ENCODE results near the gene PMFBP1.

The PMFBP1 gene, protein sequence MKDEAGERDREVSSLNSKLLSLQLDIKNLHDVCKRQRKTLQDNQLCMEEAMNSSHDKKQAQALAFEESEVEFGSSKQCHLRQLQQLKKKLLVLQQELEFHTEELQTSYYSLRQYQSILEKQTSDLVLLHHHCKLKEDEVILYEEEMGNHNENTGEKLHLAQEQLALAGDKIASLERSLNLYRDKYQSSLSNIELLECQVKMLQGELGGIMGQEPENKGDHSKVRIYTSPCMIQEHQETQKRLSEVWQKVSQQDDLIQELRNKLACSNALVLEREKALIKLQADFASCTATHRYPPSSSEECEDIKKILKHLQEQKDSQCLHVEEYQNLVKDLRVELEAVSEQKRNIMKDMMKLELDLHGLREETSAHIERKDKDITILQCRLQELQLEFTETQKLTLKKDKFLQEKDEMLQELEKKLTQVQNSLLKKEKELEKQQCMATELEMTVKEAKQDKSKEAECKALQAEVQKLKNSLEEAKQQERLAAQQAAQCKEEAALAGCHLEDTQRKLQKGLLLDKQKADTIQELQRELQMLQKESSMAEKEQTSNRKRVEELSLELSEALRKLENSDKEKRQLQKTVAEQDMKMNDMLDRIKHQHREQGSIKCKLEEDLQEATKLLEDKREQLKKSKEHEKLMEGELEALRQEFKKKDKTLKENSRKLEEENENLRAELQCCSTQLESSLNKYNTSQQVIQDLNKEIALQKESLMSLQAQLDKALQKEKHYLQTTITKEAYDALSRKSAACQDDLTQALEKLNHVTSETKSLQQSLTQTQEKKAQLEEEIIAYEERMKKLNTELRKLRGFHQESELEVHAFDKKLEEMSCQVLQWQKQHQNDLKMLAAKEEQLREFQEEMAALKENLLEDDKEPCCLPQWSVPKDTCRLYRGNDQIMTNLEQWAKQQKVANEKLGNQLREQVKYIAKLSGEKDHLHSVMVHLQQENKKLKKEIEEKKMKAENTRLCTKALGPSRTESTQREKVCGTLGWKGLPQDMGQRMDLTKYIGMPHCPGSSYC

DNA sequence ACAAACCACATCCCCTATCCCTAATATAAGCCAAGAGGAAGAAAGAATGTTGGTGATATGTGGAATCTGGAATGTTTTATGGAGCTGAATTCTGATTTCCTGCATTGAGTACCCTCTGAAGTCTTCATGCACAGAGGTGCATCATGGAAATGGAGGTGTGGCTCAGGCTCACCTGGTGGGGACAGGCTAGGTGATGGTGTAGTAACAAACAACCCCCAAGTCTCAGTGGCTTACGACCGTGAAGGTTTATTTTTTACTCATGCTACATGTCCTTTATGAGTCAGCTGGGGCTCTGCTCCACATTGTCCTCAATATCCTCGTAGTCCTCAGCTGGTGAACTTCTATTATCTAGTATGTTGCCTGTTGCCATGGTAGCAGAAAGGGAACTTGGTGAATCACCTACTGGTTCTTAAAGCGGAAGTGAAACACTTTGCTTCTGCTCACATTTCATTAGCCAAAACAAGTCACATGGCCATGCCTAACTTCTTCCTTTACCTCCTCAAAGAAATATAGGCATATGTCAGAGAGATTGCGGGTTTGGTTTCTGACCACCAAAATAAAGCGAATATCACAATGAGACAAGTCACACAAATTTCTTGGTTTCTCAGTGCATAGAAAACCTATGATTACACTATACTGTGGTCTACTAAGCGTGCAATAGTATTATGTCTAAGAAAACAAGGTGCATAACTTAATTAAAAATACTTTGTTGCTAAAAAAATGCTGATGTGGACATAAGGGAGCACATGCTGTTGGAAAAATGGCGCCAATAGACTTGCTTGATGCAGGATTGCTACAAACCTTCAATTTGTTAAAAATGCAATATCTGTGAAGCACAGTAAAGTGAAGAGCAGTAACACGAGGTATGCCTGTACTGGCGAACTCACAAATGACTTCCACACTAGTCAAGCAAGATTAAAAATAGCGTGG is at the start of gene PMFBP1:
PMFBP1 (minus strand) TSS at position 51 of the 930 bp plus-strand sequence. CDS start 947 bp downstream, outside the sequence.
- no peak for DNase-seq

DNA sequence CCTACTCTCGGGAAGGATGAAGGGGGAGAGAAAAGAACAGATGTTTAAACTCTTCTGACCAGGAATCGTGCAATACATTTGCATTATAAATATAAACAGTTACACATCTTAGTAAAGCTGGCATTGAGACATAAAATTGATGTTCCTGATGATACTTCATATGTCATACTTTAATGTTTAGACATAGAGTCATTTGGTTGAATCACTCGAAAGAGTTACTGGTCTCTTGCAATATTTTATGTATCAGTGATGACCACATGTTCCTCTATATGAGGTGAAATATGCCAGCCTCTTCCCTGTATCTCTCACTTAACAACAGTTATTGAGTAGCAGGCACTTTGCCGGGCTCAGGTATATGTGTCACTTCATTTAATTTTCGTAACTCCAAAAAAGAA is 49.7 kb upstream of the PMFBP1 start:
- no peak for DNase-seq

DNA sequence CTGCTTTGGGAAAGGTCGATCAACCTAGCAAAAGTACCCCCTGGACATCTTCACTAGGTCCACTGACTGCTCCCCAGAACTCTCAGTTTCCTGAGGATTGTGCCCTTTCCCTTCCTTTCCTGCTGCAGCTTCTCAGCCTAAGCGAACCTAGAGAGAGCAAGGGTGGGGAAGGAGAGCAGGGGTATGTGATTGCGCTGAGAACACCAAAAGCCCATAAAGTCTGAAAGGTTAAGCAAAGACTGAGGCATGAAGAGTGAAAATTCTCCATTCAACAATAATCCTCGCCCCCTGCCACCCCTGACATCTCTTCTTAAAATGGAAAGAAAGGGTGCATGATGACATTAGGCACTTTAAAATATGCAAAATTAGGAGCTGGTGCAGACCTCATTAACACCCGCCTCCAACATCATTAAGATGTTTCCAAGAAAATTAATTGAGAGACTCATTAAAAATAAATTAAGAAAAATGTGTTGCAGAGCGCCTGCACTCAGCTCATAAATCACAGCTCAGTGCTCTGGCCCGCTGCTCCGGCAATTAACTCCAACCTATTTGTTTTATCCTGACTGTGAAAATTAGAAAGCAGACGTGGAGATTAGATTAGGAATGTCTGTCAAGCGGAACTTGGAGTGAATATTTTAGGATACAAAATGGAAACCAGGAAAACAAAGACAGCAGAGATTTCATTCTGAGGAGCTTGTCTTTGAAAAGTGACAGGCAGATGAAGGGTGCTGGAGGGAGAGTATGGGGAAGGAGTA is 49.1 kb upstream of the PMFBP1 start:
- DNase-seq: no peak

DNA sequence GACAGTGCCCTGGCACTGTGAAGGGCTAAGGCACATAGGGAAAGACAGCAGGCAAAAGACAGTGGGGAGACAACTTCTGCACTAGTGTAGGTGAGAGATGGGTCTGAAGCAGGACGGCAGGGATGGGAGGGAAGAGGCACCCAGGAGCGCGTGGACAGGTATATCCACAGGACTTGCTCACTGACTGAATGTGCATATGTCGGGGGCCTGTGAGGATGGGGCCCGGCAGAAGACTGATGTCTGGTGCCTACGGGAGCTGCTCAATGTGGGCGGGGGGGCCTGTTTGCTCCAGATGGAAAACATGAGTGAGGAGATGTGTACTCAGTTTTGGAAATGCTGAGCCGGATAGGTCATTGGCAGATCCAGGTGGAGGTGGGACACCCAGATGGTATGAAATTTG is 47.3 kb upstream of the PMFBP1 start:
- DNase-seq: no peak

DNA sequence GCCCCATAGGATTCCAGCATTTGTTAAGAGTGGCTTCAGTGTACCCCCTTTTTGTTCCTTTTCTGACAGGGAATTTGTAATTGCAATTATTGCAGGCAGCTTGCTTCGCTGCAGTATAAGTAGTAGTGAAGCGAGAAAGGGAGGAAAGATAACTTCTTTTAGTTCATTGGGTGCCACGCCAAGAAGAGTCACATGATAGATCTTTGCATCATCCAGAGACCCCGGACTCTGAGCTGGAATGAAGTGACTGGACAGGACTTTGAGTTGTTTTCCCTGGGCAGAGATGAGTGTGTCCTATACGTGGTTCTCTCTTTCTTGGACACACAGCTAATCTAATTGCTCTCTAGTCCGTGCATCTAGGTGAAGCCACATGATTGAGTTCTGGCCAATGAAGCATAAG is 44.8 kb upstream of the PMFBP1 start:
- no peak for DNase-seq

DNA sequence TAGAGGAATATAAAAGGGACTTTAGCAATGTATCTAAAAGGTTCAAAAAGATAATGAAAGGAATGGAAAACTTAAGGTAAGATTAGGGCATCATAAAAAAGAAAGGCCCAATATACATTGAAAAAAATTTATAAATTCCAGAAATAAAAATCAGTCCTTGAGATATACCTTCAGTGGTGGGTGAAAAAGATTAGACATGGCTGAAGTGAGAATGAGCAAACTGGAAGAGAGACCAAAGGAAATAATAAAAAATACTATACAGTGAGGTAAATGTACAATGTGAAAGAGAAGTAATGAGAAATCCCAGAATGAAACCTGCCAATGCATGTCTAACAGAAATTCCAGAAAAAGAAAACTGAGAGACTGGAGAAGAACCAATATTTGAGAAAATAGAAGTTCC is 42.9 kb upstream of the PMFBP1 start:
- DNase-seq: no peak

DNA sequence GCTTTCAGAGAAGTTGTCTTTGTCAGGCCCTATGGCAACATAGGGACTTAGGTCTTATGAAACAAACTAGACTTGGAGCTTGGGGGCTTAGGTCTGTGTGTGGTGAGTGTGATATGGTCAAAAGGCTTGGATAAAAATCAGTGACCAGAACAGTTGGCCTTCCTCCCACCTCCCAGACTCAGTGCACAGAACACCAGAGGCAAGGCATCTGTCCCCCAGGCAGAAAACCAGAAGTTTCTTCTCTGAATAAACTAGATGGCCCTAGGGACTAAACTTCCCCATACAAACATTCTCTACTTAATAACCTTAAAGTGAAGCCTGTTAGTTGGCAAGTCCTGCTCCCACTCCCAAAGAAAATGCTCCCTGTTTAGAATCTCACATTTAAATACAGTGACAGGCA is 39.2 kb upstream of the PMFBP1 start:
- DNase-seq: no peak

DNA sequence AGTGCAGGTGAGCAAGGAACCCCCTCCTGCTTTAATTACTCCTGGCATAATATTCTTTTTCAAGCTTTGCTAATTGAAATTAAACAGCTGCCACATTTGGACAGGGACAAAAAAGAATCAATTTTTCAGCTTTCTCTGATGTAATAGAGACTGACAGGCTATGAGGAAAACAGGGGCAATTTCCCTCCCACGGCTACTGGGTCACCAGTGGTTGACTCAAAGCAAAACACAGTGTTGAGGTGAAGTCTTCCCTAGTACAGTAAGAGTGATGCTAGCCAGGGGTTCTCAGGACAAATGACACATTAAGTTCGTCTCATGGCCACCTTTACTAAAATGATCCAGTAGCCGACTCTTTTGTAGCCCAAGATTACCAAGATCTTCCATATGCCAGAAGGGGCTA is 38.6 kb upstream of the PMFBP1 start:
- DNase-seq: no peak

DNA sequence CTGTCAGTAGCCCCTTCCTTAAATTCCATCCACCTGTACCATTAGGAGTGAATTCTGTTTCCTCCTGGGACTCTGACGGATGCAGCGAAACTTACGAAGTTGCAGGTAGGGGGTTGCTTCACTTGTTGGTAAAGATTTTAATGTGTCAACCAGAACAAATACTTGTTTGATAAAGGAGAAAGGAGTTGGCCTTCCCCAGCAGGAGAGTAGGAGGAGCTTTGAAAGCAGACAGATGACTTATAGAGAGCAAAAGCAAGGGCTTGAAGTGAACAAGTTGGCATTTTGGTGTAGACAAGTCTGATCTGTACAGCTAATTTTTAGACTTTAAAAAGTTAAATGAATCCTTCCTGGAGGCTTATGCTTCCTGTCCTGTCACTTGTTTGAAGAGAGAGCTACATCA is 38.1 kb upstream of the PMFBP1 start:
- no peak for DNase-seq

DNA sequence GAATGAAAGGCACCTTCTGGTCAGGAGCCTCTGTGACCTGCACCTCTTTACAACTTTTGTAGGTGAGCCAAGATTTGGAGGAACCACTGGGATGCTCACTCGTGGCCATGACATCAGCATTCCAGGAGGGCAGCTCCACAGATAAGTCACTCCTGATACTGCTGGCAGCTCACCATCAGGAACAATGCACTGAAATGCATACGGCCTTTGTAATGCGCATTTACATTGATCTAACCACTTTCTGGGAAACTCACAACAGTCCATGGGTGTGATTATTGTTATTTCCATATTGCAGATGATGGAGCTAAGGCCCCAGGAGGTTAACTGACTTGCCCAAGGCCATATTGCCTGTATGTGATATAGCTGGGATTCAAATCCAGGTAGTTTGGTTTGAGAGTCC is 34.3 kb upstream of the PMFBP1 start:
- no peak for DNase-seq

DNA sequence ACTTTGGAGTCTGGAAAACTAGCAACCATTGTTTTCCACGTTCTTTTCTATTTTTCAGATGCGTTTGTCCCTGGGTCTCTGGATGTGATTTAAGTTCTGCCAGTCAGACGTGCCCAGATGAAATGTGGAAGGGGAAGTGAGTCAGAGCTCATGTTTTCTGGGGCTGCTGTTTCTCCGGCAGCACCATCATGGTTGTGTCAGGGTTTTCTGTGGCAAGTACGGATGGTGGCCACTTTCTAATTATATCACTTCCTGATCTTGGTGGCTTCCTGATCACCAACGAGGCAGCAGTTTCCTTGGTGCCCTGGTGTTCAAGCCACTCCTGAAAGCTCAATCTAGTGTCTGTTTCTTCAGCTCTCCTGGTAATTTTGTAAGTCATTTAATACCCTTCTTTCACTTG is 31.4 kb upstream of the PMFBP1 start:
- no peak for DNase-seq

DNA sequence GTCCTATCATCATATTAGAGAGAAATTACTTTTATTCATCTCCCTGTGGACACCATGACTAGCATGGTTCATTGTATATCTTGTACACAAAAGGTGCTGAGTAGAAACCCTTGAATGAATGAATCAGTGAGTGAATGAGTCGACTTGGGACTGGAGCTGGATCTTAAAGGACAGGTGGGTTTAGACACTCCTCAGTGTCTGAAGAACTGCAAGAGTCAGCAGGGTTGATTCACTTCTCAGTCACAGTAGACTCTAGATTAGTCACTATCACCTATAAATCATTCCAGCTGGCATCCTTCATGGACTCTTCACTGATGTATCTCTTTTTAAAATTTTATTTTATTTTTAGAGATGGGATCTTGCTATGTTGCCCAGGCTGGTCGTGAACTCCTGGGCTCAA is 30.1 kb upstream of the PMFBP1 start:
- no peak for DNase-seq

DNA sequence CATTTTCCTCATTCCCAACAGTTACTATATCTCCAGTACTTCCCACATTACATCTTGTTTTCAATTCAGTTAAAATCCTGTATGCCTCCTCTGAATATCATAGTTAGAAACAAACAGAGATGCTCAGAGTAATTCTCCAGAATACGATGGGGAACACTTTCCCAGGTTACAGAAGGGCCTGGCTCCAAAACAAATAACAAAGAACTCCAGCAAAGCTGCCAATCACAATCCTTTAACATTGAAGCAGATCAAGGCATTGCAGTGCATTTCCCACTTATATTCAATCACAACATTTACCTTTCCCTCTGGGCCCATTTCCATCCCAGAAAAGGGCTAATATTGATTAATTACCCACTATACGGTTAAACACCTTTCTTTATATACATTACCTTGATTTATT is 29.4 kb upstream of the PMFBP1 start:
- DNase-seq: no peak

DNA sequence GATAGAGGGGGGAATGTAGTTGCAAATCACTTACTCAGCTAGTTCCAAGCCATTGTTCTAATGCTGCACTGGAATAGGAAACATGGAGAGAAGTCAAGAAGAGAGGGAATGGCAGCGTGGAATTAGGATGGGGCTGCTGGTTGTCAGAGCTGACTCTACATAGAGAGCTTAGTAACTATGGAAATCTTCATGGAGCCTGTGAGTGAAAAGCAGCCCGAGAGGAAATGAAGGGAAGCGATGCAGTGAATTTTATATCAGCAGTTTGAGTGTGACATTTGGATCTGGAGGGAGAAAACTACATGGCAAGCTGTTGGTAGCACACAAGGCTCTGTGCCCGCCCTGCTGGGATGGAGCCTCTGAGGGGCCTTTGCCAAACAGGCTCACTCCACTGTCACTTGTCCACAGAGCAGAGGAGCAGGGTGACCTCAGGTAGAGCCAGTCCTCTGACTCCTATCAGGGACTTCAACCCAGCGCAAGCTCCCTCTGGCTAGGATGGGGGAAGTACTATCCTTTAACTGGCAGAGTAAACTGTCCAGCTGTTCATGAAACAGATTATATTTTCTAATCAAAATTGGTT is 27.9 kb upstream of the PMFBP1 start:
- DNase-seq: no peak

DNA sequence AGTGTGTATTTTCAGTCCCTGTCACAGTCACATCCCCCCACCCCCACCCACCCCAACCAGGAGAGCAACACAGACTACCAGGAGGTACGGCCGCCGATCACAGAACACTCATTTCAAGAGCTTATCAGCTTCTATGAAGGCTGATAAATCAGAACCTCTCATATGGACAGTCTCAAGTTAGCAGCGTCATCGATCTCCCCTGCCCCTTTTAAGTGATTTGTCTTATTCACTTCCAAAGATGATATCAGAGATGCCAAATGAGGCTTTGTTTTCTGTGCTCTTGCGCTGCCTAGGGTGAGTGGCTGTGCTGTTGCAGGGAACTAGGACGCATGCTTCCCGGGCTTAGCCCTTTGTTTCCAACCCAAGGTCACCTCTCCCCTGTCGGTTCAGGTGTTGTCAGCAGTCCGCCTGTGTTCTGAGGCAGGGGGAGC is 26.8 kb upstream of the PMFBP1 start:
- DNase-seq: no peak

DNA sequence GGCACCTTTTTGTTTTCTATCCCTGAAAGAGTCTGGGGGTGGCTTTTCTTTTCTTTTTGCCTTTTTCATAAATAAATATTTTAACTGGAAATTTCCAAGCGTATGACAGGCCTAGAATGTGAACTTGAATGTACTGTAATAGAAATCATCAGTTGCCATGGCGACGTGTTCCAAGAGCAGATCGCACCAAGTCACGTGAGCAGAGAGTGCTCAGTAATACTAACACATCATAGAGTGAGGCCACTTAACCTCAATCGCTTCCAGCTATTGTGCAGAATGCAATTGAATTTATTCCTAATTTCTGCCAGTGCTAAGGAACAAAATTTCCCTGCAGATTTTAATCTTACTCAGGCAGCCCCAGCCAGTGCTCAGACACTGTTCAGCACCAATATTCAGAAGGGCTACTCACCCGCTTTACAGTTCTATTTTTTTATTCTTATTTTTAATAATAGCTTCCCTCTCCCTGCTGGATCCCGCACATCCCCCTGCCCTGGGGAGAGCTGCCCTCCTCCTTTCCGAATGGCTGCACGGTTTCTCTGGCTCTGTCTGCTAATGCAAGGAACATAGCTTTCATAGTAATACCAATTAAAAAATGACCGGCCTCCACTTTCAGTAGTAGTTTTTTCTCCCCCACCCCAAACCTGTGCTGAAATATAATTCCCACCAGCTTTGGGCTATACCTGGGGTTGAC is 26.2 kb upstream of the PMFBP1 start:
- DNase-seq: peak; percentile 8

DNA sequence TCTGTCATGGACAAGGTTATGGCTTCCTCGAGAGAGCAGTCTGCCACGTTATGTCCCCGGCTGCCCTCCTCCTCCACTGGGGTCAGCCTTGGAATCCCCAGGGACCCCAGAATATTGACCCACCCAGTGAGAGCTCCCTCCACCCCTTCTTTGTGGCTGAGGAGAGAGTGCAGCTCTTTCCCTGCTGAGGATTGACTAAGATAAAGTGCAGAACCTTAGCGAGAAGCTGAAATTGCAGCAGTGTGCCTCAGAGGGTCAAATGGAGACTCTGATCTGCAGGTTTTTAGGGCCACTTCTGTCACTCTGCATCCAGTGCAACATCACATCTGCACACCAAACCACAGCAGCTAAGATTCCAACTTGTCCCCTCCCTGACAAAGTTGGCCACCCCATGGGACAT is 25.6 kb upstream of the PMFBP1 start:
- DNase-seq: no peak

DNA sequence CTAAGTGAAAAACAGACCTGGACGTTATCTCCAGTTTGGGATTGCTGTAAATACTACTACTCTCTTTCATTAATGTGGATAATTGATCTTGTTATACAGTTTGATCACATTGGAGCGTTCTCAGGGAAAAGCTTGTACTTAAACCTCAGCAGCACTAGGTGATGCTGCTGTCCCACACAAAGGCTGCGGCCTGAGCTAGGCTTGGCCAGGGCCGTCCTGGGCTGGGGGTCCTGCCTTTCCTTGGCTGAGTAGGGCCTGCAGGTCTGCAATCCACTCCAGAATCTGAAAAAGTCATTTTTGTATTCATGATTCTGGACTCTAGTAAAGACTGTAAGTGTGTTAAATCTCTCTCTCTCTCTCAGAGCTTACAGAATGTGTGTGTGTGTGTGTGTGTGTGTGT is 23.7 kb upstream of the PMFBP1 start:
- no peak for DNase-seq

DNA sequence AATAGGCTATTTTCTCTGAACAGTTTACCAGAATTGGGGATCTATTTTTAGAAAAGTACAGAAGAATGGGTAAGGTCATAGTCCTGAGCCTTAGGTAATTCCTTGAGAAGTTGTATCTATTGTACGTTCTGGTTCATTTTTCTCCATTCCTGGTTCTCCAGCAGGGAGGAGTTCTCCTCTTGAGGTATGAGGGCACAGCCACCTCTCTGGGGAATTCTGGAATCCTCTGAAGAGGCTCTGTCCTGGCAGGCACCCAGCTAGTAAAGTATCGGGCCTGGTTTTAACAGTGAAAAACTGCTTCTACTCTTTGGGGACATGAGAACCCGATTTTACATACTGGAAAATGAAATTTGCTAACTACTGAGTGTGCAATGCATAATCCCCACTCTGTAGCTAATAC is 19.6 kb upstream of the PMFBP1 start:
- DNase-seq: no peak

DNA sequence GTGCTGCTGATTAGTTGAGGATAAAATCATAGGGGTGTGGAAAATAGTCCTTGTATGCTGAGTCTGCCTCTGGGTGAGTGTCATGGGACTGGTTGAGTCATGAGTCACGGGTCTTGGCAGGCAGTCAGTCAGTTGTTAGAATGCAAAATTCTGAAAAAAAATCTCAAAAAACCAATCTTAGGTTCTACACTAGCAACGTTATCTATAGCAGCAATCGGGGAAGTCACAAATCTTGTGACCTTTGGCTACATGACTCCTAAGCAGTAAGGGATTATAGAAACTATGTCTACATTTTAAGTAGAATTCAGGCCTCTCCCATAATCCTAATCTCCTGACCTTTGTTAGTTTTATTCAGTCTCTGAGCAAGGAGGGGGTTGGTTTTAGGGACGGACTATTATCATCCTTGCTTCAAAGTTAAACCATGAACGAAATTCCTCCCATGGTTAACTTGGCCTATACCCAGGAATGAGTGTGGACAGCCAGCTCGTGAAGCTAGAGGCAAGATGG is 18.0 kb upstream of the PMFBP1 start:
- no peak for DNase-seq

DNA sequence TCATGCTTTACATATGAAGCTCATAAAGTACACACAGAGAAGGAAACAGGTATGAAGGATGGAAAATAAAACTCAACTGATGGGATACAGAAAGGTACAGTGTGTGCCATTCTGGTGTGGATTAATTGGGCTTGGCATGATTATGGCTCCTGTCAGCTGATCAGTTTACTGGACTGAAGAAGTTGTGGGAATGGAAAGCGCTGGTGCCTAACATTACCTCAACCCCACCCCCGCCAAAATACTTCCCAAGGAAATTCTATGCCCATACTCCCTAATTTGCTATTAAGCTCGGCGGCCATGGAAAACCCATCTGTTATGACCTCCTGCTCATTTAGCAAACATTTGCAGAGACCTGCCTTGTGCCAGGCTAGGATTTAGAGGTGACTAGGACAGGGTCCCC is 16.6 kb upstream of the PMFBP1 start:
- DNase-seq: no peak
